NAMALWA (cell line): ENCODE measurements around the gene GJB5.
"Not testable (repeated sequence)": the region's sequence is repeated elsewhere in the genome, so short reads cannot be mapped to it uniquely, and the experiment has no call there.

ENCODE experiments used
- DNase-seq: peaks from one replicate; pipeline ENCODE4 v3.0.0-alpha.2; 2015; ENCODE audit warnings: low spot score

The GJB5 gene

GRCh38 chr1:34745666-34746065 lies 9.2 kb upstream of the GJB5 start:
- no peak for DNase-seq

DNA sequence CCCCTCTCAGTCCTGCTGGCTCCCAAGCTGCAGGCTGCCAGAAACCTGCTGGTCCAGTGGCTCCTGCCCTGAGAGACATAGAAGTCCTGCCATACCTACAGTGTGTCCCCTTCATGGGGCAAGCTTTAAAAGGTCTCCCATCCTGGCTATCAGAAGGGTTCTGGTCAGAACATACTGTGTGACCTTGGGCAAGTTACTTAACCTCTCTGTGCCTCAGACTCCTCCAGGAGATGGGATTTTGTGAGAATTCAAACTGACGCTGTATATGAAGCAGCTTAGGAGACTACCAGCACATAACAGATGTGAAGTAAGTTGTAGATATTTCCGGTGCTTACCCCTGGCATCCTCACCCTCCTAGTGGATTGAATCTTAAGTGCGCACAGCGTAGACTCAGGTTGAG lies 8.7 kb upstream of the GJB5 start:
- DNase-seq: no peak

DNA sequence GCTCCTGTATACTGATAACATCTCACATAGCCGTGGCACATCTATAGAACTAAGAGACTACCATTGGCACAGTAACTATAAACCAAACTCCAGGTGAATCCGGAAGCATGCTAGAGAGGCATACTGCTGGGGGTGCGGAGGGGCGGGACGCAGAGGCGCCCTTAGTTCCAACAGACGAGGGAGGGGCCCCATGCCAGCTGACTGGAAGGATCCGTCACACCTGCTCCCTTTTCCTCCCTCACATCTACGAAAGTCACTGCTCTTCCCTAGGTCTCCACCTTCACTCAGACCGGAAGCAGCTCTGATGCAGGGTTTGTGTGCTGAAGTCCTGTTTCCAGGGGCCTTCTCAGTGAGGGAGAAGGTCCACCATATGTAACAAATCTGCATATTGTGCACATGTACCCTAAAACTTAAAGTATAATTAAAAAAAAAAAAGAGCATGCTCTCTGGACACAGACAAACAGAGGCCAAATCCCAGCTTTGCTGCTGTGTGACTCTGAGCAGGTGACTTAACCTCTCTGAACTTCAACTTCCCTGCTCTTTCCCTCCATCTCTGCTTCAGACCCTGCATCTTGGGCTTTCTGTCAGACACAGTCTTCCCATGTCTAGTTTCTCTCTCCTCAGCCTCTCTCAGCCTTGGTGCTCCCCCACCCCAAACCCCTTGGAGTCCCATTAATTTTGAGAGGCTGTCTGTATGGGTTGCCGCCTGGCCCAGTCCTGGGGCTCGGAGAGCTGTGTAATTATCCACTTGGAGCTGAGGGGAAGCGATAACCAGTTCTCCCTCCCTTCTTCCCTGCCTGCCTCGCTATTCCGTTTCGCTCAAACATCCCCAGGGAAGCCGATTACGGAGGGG lies 7.8 kb upstream of the GJB5 start:
- DNase-seq: no peak

DNA sequence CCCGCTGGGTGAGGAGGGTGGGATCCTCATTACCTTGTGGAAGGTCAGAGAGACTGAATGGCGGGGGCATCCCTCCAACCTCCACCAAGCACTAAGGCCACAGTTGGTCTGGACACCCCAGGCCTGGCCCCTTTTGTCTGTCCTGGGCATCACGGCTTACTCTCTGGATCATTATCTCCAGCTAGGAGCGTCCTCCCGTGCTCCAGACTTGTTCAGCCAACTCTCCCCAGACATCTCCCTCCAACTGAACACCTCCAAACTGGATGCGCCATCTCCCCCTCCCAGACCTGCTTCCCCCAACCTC lies 7.3 kb upstream of the GJB5 start:
- DNase-seq: no peak

GRCh38 chr1:34749992-34750391 lies 4.9 kb upstream of the GJB5 start:
- DNase-seq: no peak

DNA sequence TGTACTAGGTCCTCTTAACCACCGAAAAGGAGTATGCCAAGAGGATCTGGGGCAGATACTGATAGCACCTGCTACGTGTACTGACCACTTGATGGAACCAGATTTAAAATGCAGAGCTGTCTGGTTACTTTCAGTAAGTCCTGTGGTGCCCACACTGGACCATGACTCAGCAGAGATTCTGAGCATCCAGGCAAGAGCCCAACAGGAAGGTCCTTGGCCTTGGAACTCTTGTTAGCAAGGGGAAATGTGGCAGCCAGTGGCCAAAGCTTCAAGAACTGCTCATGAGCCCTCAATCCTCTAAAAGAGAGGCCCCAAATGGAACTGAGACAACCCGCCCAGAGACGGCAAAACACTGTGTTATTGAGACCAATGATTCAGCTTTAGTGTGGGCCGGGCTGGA lies 4.2 kb upstream of the GJB5 start:
- DNase-seq: no peak

GRCh38 chr1:34753163-34753562 lies 1.7 kb upstream of the GJB5 start:
- no peak for DNase-seq

DNA sequence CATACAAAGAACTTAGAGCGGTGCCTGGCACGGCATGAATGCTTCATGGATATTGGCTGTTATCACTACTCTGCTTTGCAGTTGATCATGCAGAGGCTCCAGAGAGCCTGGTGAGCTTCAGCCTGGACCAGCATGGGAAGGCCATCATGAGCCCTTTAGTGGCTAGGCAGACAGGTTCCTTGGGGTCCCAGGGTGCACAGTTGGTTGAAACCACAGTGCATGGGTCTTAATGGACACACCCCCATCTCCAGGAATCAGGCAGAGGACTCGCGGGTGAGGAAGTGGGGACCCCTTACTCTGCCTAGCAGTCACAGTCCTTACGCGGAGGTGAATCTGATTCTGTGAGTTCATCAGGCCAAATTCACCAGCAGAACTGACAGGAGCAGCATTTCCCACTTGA lies 1.1 kb downstream of the GJB5 start:
- no peak for DNase-seq

DNA sequence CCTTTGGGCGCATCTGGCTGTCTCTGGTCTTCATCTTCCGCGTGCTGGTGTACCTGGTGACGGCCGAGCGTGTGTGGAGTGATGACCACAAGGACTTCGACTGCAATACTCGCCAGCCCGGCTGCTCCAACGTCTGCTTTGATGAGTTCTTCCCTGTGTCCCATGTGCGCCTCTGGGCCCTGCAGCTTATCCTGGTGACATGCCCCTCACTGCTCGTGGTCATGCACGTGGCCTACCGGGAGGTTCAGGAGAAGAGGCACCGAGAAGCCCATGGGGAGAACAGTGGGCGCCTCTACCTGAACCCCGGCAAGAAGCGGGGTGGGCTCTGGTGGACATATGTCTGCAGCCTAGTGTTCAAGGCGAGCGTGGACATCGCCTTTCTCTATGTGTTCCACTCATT lies 2.5 kb downstream of the GJB5 start:
- DNase-seq: no peak

GRCh38 chr1:34758751-34759150 lies 3.9 kb downstream of the GJB5 start:
- DNase-seq: no peak

- no peak for DNase-seq
These were observed 4.9 kb downstream of the GJB5 start, which contains the start of gene GJB4 for GRCh38 chr1:34759503-34760357. Gene GJB4, plus strand, starts transcription at chr1:34759740. Its CDS starts 1,515 bp downstream, at chr1:34761255.

- no peak for DNase-seq
These were observed 6.4 kb downstream of the GJB5 start for GRCh38 chr1:34761176-34761761.

GRCh38 chr1:34761776-34762307 lies 7.0 kb downstream of the GJB5 start:
- DNase-seq: no peak

DNA sequence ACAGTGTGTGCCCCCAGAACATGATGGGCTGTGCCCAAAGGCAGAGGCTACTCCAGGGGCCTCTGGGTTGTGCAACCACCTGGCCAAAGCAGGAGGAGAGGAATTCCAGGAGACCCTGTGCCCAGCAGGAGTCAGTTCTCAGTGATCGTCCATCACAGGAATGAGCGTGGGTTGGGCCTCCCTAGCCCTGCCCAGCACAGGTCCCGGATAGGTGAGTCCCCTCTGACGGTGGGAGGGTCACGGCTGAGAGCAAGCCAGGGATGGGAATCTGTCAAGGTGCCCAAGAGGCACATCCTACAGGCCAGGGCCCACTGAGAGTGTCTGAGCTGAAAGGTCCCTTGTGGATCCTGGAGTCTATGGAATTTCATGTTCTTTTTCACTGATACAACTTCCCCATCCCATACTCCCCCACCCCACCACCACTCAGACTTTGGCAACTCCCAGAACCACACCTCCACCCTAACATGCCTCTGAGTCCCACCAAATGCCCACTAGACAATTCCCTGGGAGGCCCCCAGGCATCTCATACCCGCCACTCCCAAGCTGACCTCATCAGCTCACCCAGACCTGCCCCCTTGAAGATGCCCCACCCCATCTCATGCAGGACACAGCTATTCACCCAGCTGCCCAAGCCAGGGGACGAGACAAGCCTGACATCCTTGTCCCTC lies 7.8 kb downstream of the GJB5 start:
- DNase-seq: no peak

GRCh38 chr1:34763142-34763781 lies 8.4 kb downstream of the GJB5 start:
- DNase-seq: no peak

- no peak for DNase-seq
These were observed 14.0 kb downstream of the GJB5 start for GRCh38 chr1:34768856-34769255.

- no peak for DNase-seq
These were observed 16.2 kb downstream of the GJB5 start for GRCh38 chr1:34770891-34771504.

- no peak for DNase-seq
These were observed 16.9 kb downstream of the GJB5 start for GRCh38 chr1:34771573-34772371.

DNA sequence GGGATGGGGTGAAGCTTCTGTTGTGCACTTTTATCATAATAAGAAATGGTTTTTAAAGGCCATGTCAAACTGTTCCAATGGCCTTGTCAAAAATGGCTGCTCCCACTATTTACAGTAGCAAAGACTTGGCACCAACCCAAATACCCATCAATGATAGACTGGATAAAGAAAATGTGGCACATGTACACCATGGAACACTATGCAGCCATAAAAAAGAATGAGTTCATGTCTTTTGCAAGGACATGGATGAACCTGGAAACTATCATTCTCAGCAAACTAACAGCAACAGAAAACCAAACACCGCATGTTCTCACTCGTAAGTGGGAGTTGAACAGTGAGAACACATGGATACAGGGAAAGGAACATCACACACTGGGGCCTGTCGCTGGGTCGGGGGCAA lies 18.3 kb downstream of the GJB5 start:
- DNase-seq: not testable (repeated sequence)

DNA sequence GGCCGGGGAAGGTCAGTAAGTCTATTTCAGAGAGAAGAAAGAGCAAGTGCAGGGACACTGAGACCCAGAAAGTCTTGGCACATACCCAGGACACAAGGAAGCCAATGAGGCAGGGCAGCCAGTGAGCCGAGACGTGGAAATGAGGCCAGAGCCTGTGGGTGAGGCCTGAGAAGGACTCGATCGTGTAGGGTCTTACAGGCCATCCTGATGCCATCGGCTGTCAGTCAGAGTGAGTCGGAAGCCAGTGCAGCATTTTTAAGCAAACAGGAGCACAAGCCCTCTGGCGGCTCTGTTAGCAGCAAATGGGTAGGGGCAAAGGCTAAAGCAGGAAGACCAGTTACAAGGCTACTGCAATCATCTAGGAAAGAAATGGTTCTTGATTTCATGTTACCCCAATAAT lies 20.1 kb downstream of the GJB5 start:
- DNase-seq: no peak
